PFSK-1 (cell line): ENCODE results near the gene SUSD2.

Experiments
- POLR2AphosphoS5 ChIP-seq: IDR thresholded peaks from 2 replicates; pipeline ENCODE4 v1.6.1; 2012; ENCODE audit warnings: low read depth, mild to moderate bottlenecking, control low read depth, low read length, moderate library complexity
- SIN3A ChIP-seq: IDR thresholded peaks from 2 replicates; pipeline ENCODE4 v1.6.1; 2012; ENCODE audit warnings: mild to moderate bottlenecking, low read length, moderate library complexity, borderline replicate concordance; ENCODE audit not compliant: insufficient read depth
- TAF1 ChIP-seq: IDR thresholded peaks from 2 replicates; pipeline ENCODE4 v1.6.1; 2012; ENCODE audit warnings: low read length, control low read depth, borderline replicate concordance; ENCODE audit not compliant: insufficient read depth

DNA sequence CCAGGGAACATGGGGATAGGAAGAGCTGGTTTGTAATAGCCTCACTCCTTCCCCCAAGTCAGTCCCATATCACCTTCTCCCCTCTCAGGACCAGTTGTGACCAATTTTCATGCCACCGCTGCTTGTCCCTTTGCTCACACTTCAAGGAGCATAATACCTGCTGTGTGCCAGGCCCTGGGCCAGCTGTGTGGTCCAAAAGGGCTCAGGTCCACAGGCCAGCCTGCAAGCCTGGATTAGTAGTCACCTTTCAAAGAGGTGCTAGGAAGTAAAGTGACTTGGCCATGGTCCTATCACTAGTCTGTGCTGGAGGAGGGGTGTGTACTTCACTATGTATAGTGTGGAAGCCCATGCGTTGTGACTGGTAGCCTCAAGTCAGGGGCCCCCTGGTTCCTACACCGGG, 38.5 kb upstream of the SUSD2 start:
- no peak for TF ChIP-seq SIN3A
- TF ChIP-seq POLR2AphosphoS5: no peak
- TF ChIP-seq TAF1: no peak
